IMR-90 (cell line): ENCODE results near the gene PTPRU. TPM values are rescaled to one million over a fixed set of nuclear protein-coding genes. Genes with fewer than 3 reads are reported as not detected.
A peak's percentile ranks its signal among the peaks of the same experiment; 100 is the strongest.

ENCODE experiments used
- ATAC-seq: fragments of 200-7000 bp; cut with Tn5 transposase; 2 replicates; pipeline ENCODE4 v1.9.1; 2020; ENCODE audit warnings: low read depth, mild to moderate bottlenecking, moderate library complexity
- BruUV-seq: library from RNA; stranded (reverse); fragments of 400-500 nt; replicated peaks from 2 replicates; lab custom pipeline; 2021; lab: Mats Ljungman, UMichigan
- CTCF ChIA-PET: fragments of 300-600 bp; formaldehyde crosslinking; extraction: SDS; loops from one replicate; lab custom pipeline; 2021; ENCODE audit warnings: antibody characterized with exemption; lab: Yijun Ruan, JAX
- POLR2A ChIA-PET: fragments of 300-600 bp; sonication (Branson Sonifier 250); formaldehyde crosslinking; loops from one replicate; lab custom pipeline; 2022; ENCODE audit warnings: antibody characterized with exemption; ENCODE audit not compliant: unreplicated experiment; lab: Charles Lee
- DNase-seq: peaks from one replicate; pipeline ENCODE4 v3.0.0; 2013
- H2AFZ ChIP-seq: replicated peaks from 2 replicates; pipeline ENCODE3; 2013; ENCODE audit warnings: low read length, mild to moderate bottlenecking; ENCODE audit not compliant: poor library complexity
- H2AK5ac ChIP-seq: 2 replicates; pipeline ENCODE4 v1.6.1; 2013; ENCODE audit warnings: low read depth, low read length, inconsistent platforms
- H2AK9ac ChIP-seq: replicated peaks from 2 replicates; pipeline ENCODE3; 2013; ENCODE audit warnings: mild to moderate bottlenecking, low read depth, low read length, moderate library complexity; ENCODE audit not compliant: poor library complexity
- H2BK120ac ChIP-seq: 2 replicates; pipeline ENCODE4 v1.6.1; 2013; ENCODE audit warnings: low read depth, low read length, inconsistent platforms
- H2BK15ac ChIP-seq: 3 replicates; pipeline ENCODE4 v1.6.1; 2013; ENCODE audit warnings: low read depth, low read length, inconsistent platforms
- H2BK20ac ChIP-seq: 2 replicates; pipeline ENCODE4 v1.6.1; 2013; ENCODE audit warnings: low read depth, mild to moderate bottlenecking, inconsistent platforms, low read length, moderate library complexity
- H2BK5ac ChIP-seq: 2 replicates; pipeline ENCODE4 v1.6.1; 2013; ENCODE audit warnings: mild to moderate bottlenecking, low read depth, low read length, inconsistent platforms; ENCODE audit not compliant: poor library complexity, severe bottlenecking
- H3K14ac ChIP-seq: replicated peaks from 2 replicates; pipeline ENCODE4 v1.6.1; 2013; ENCODE audit warnings: low read depth, low read length, inconsistent platforms
- H3K18ac ChIP-seq: 2 replicates; pipeline ENCODE4 v1.6.1; 2013; ENCODE audit warnings: low read depth, low read length, control low read depth
- H3K23ac ChIP-seq: 2 replicates; pipeline ENCODE4 v1.6.1; 2013; ENCODE audit warnings: low read depth, low read length, inconsistent platforms
- H3K27ac ChIP-seq: 2 replicates; pipeline ENCODE4 v1.5.1; 2013; ENCODE audit warnings: mild to moderate bottlenecking, control low read depth, low read length; ENCODE audit not compliant: insufficient read depth
- H3K27me3 ChIP-seq: 2 replicates; pipeline ENCODE4 v1.6.1; 2013; ENCODE audit warnings: low read length; ENCODE audit not compliant: control insufficient read depth, insufficient read depth
- H3K36me3 ChIP-seq: 2 replicates; pipeline ENCODE4 v1.6.1; 2013; ENCODE audit warnings: low read length, mixed read lengths; ENCODE audit not compliant: control insufficient read depth, insufficient read depth
- H3K4ac ChIP-seq: 2 replicates; pipeline ENCODE4 v1.6.1; 2013; ENCODE audit warnings: low read depth, low read length, inconsistent platforms
- H3K4me1 ChIP-seq: 2 replicates; pipeline ENCODE4 v1.6.1; 2013; ENCODE audit warnings: low read length, mixed read lengths; ENCODE audit not compliant: control insufficient read depth, insufficient read depth
- H3K4me2 ChIP-seq: 2 replicates; pipeline ENCODE4 v1.6.1; 2013; ENCODE audit warnings: low read depth, mild to moderate bottlenecking, control low read depth, low read length, moderate library complexity
- H3K4me3 ChIP-seq: 2 replicates; pipeline ENCODE4 v1.5.1; 2013; ENCODE audit warnings: low read depth, mild to moderate bottlenecking, control low read depth, low read length, moderate library complexity; ENCODE audit not compliant: insufficient read depth
- H3K56ac ChIP-seq: 2 replicates; pipeline ENCODE4 v1.6.1; 2013; ENCODE audit warnings: low read length, inconsistent platforms; ENCODE audit not compliant: insufficient read depth; ENCODE audit errors: extremely low read depth
- H3K79me1 ChIP-seq, 2 experiments: 2 replicates each; pipeline ENCODE4 v1.6.1; 2013; ENCODE audit warnings: low read length in 2 of 2, inconsistent platforms in 1 of 2, low read depth in 1 of 2
- H3K9ac ChIP-seq: 2 replicates; pipeline ENCODE4 v1.6.1; 2013; ENCODE audit warnings: low read depth, low read length, control low read depth
- H3K9me1 ChIP-seq: 2 replicates; pipeline ENCODE4 v1.6.1; 2013; ENCODE audit warnings: low read length, inconsistent platforms; ENCODE audit not compliant: insufficient read depth
- H3K9me3 ChIP-seq: 2 replicates; pipeline ENCODE4 v1.6.1; 2013; ENCODE audit warnings: low read length; ENCODE audit not compliant: control insufficient read depth, insufficient read depth
- H4K20me1 ChIP-seq: 2 replicates; pipeline ENCODE4 v1.6.1; 2013; ENCODE audit warnings: low read length, inconsistent platforms; ENCODE audit not compliant: insufficient read depth
- H4K5ac ChIP-seq: 2 replicates; pipeline ENCODE4 v1.6.1; 2013; ENCODE audit warnings: mild to moderate bottlenecking, low read depth, low read length, control low read depth
- H4K8ac ChIP-seq, 2 experiments: 2 replicates each; pipeline ENCODE4 v1.6.1; 2013; ENCODE audit warnings: low read depth in 2 of 2, low read length in 2 of 2, control low read depth in 1 of 2, inconsistent platforms in 1 of 2
- H4K91ac ChIP-seq: 2 replicates; pipeline ENCODE4 v1.6.1; 2013; ENCODE audit warnings: low read depth, low read length, inconsistent platforms; ENCODE audit not compliant: insufficient read depth
- CEBPB ChIP-seq: IDR thresholded peaks from 2 replicates; pipeline ENCODE4 v1.6.1; 2012; ENCODE audit warnings: low read depth, low read length, improper control_type of control experiment
- CHD1 ChIP-seq: IDR thresholded peaks from 2 replicates; pipeline ENCODE4 v1.6.1; 2012; ENCODE audit warnings: low read depth, low read length, improper control_type of control experiment
- FOS ChIP-seq: fragments of 150-350 bp; IDR thresholded peaks from 2 replicates; pipeline ENCODE4 v1.6.1; 2016; ENCODE audit warnings: low read depth, low read length
- MAFK ChIP-seq: IDR thresholded peaks from 2 replicates; pipeline ENCODE4 v1.6.1; 2012; ENCODE audit warnings: low read depth, low read length, improper control_type of control experiment
- RCOR1 ChIP-seq: IDR thresholded peaks from 2 replicates; pipeline ENCODE4 v1.6.1; 2012; ENCODE audit warnings: mild to moderate bottlenecking, low read length, improper control_type of control experiment; ENCODE audit not compliant: insufficient replicate concordance
- USF2 ChIP-seq: fragments of 150-350 bp; IDR thresholded peaks from 2 replicates; pipeline ENCODE4 v1.6.1; 2017; ENCODE audit warnings: mild to moderate bottlenecking, antibody characterized with exemption, low read length, low read depth
- WGBS, 2 experiments: methylation state at CpG; one replicate each; pipeline versions ENCODE4 v1.1.5 to v1.1.7; 2013; ENCODE audit warnings: missing lambda C conversion rate in 2 of 2; ENCODE audit not compliant: insufficient read length in 1 of 2; ENCODE audit errors: extremely low coverage in 2 of 2; 5-methylcytosine and 5-hydroxymethylcytosine counted together
- dilution Hi-C: fragments of 300-500 bp; cut with HindIII; formaldehyde crosslinking; loops from one replicate; pipeline ENCODE4 v1.14.3; 2018; ENCODE audit warnings: low sequenced_read_pairs; ENCODE audit not compliant: unreplicated experiment
- in situ Hi-C: fragments of 300-500 bp; cut with MboI; formaldehyde crosslinking; loops from 3 replicates; pipeline ENCODE4 v1.14.3; 2019; ENCODE audit warnings: low sequenced_read_pairs, inconsistent platforms, mixed read lengths
- intact Hi-C: fragments of 100-400 bp; cut with micrococcal nuclease; formaldehyde crosslinking; loops from 2 replicates; pipeline ENCODE4 v1.10.0; 2022
- polyA plus RNA-seq, 3 experiments: library from polyadenylated mRNA; depleted of rRNA; stranded (reverse); fragments of >200 nt; gene quantifications; 2 replicates each; pipeline ENCODE4 v1.2.3, GENCODE V29; 2012; ENCODE audit warnings: low replicate concordance in 1 of 3
- total RNA-seq: library from RNA; depleted of rRNA; stranded (reverse); fragments of >200 nt; gene quantifications from 2 replicates; pipeline ENCODE4 v1.2.3, GENCODE V29; 2012

Gene PTPRU
- total and polyA plus RNA-seq, 2 of the 4 experiments (the other 2 are of a cell fraction) = 7.0 to 10.7 TPM

DNA sequence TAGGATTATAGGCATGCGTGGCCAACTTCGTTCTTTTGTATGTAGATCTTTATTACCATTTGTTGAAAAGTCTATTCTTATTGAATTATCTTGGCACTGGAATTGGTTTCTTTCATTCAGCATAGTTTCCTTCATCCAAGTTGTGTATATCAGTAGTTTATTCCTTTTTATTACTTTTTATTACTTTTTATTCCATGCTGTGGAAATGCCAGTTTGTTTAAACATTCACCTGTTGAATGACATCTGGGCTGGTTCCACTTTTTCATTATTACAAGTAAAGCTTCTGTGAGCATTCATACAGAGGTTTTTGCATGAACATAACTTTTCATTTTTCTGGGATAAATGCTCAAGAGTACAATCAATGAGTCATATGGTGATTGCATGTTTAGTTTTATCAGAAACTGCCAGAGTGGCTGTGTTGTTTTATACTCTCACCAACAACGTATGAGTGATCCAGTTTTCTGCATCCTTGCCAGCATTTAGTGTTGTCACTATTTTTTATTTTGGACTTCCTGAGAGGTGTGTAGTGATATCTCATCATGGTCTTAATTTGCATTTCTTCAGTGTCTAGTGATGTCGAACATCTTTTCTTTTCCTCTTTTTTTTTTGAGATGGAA, 28.6 kb downstream of the PTPRU start:
- Histone ChIP-seq H4K8ac (no peak overlapping the region), H2BK120ac (no peak overlapping the region), H4K20me1 (no peaks in the 10 kb centered on the region; the same call in 1 of the 2 replicates), H3K27me3 (no peaks in the 10 kb centered on the region), H3K56ac (no peak overlapping the region), H2BK5ac (no peak overlapping the region), H3K27ac (no peak overlapping the region), H2AFZ (no peak overlapping the region), H2BK20ac (no peak overlapping the region), H3K23ac (no peak overlapping the region), H2AK9ac (no peak overlapping the region), H4K5ac (no peak overlapping the region), H3K4me3 (no peak overlapping the region), H3K4ac (no peak overlapping the region), H3K18ac (no peak overlapping the region), H3K79me1 (no peaks in the 10 kb centered on the region), H3K4me1 (no peaks in the 10 kb centered on the region; the same call in 1 of the 2 replicates), H3K9ac (no peak overlapping the region), H2AK5ac (no peak overlapping the region), H2BK15ac (no peak overlapping the region), H3K36me3 (no peaks in the 10 kb centered on the region), H3K9me1 (peaks cover 4% of the 10 kb centered on the region; the same call in 1 of the 2 replicates), H3K9me3 (no peaks in the 10 kb centered on the region), H3K14ac (no peak overlapping the region), H4K91ac (no peak overlapping the region), H3K4me2 (no peak overlapping the region)
- in situ Hi-C loops (no loop called here), dilution Hi-C loops (no loop called here), intact Hi-C loops (no loop called here)
- no CpG with 5 or more reads among the region's 4 CpGs for WGBS, 2 experiments
- ChIA-PET CTCF (no interaction called here), POLR2A (no interaction called here)
- BruUV-seq = no TSS peak
- peak; percentile 16; the same call in 1 of the 2 replicates for TF ChIP-seq MAFK
- peak; percentile 74 for TF ChIP-seq CEBPB
- no peak for TF ChIP-seq USF2
- TF ChIP-seq FOS = peak; percentile 81; the same call in 1 of the 2 replicates
- TF ChIP-seq CHD1 = no peak
- TF ChIP-seq RCOR1 = peak; percentile 57
- ATAC-seq (peak; percentile 74), DNase-seq (peak; percentile 84)
